HCT116 (cell line): ENCODE results near the gene PCDH9. TPM values are rescaled to one million over a fixed set of nuclear protein-coding genes. Genes with fewer than 3 reads are reported as not detected.

Experiments used
- ATAC-seq: fragments of 200-7000 bp; cut with Tn5 transposase; 2 replicates; pipeline ENCODE4 v1.9.1; 2020; ENCODE audit warnings: mild to moderate bottlenecking, moderate library complexity
- BruUV-seq: library from RNA; stranded (reverse); fragments of 400-500 nt; replicated peaks from 2 replicates; lab custom pipeline; 2021; lab: Mats Ljungman, UMichigan
- CTCF ChIA-PET: fragments of 300-600 bp; sonication (Branson Sonifier 250); formaldehyde crosslinking; loops from one replicate; lab custom pipeline; 2021; ENCODE audit warnings: antibody characterized with exemption; lab: Charles Lee
- POLR2A ChIA-PET: fragments of 300-600, 350-600 bp; sonication (Branson Sonifier 250); formaldehyde crosslinking; loops from one replicate; lab custom pipeline; 2021; ENCODE audit warnings: antibody characterized with exemption; lab: Charles Lee
- RAD21 ChIA-PET, 2 experiments: fragments of 300-600 bp; sonication (Branson Sonifier 250); formaldehyde crosslinking; loops; one replicate each; lab custom pipeline; 2023; ENCODE audit warnings: low total read pairs in 2 of 2; ENCODE audit not compliant: uncharacterized antibody in 2 of 2, unreplicated experiment in 2 of 2, low non-redundant PET in 1 of 2; lab: Charles Lee
- DNase-seq: peaks from one replicate; pipeline ENCODE4 v3.0.0-alpha.2; 2010; ENCODE audit warnings: low read depth, low spot score
- H2AFZ ChIP-seq: fragments of 200-600 bp; shearing (Covaris generic), sonication (generic); 2 replicates; pipeline ENCODE4 v1.6.1; 2017; ENCODE audit warnings: low read depth, mixed run types, mixed read lengths, antibody characterized with exemption, low read length; ENCODE audit not compliant: poor library complexity, severe bottlenecking
- H3K27ac ChIP-seq: 2 replicates; pipeline ENCODE4 v1.5.1; 2012; ENCODE audit warnings: low read depth, low read length
- H3K27me3 ChIP-seq: fragments of 200-600 bp; sonication (generic); 2 replicates; pipeline ENCODE4 v1.6.1; 2016; ENCODE audit warnings: mixed run types, low read length, mixed read lengths; ENCODE audit not compliant: insufficient read depth
- H3K36me3 ChIP-seq, 2 experiments: fragments of 200-500 bp in 1 of 2; fragments of 200-600 bp in 1 of 2; sonication (Bioruptor generic) in 1 of 2; sonication (generic) in 1 of 2; 2 replicates each; pipeline versions ENCODE4 v1.5.1 to v1.6.1; 2014 to 2016; ENCODE audit warnings: low read length in 2 of 2, inconsistent platforms in 1 of 2, mixed read lengths in 1 of 2, mixed run types in 1 of 2; ENCODE audit not compliant: insufficient read depth in 2 of 2, control insufficient read depth in 1 of 2
- H3K4me1 ChIP-seq, 2 experiments: fragments of 200-600 bp in 1 of 2; sonication (generic) in 1 of 2; 2 replicates each; pipeline versions ENCODE4 v1.5.1 to v1.6.1; 2012 to 2017; ENCODE audit warnings: low read length in 2 of 2, inconsistent platforms in 1 of 2, mild to moderate bottlenecking in 1 of 2, mixed read lengths in 1 of 2, mixed run types in 1 of 2, moderate library complexity in 1 of 2; ENCODE audit not compliant: insufficient read depth in 2 of 2, control insufficient read depth in 1 of 2
- H3K4me2 ChIP-seq: fragments of 200-600 bp; sonication (generic); 2 replicates; pipeline ENCODE4 v1.6.1; 2017; ENCODE audit warnings: mixed run types, low read length, mixed read lengths
- H3K4me3 ChIP-seq, 2 experiments: fragments of 200-600 bp in 1 of 2; sonication (generic) in 1 of 2; replicated peaks in 1 of 2; 2 replicates each; pipeline ENCODE4 v1.5.1; 2011 to 2016; ENCODE audit warnings: low read length in 2 of 2, control low read depth in 1 of 2, low read depth in 1 of 2, mild to moderate bottlenecking in 1 of 2, mixed read lengths in 1 of 2, mixed run types in 1 of 2
- H3K79me2 ChIP-seq: fragments of 200-600 bp; sonication (generic); 2 replicates; pipeline ENCODE4 v1.6.1; 2017; ENCODE audit warnings: mild to moderate bottlenecking, mixed run types, low read length, moderate library complexity, mixed read lengths; ENCODE audit not compliant: insufficient read depth
- H3K9ac ChIP-seq: fragments of 200-600 bp; sonication (generic); 2 replicates; pipeline ENCODE4 v1.6.1; 2016; ENCODE audit warnings: low read length, mixed read lengths
- H3K9me2 ChIP-seq: fragments of 200-600 bp; sonication (generic), shearing (Covaris generic); 2 replicates; pipeline ENCODE4 v1.6.1; 2017; ENCODE audit warnings: mixed run types, mild to moderate bottlenecking, moderate library complexity; ENCODE audit not compliant: insufficient read depth
- H3K9me3 ChIP-seq, 2 experiments: fragments of 200-500 bp in 1 of 2; fragments of 200-600 bp in 1 of 2; sonication (Bioruptor generic) in 1 of 2; sonication (generic) in 1 of 2; 2 replicates each; pipeline ENCODE4 v1.6.1; 2014 to 2017; ENCODE audit warnings: low read length in 2 of 2, mixed read lengths in 2 of 2, inconsistent platforms in 1 of 2, low read depth in 1 of 2, mild to moderate bottlenecking in 1 of 2, mixed run types in 1 of 2, moderate library complexity in 1 of 2; ENCODE audit not compliant: control insufficient read depth in 1 of 2, insufficient read depth in 1 of 2
- H4K20me1 ChIP-seq: fragments of 200-600 bp; sonication (generic), shearing (Covaris generic); 2 replicates; pipeline ENCODE4 v1.6.1; 2017; ENCODE audit warnings: mixed run types, mild to moderate bottlenecking, moderate library complexity; ENCODE audit not compliant: insufficient read depth
- CBX3 ChIP-seq: IDR thresholded peaks from 2 replicates; pipeline ENCODE4 v1.6.1; 2012; ENCODE audit warnings: low read depth
- CEBPB ChIP-seq: IDR thresholded peaks from 2 replicates; pipeline ENCODE4 v1.6.1; 2012; ENCODE audit warnings: low read depth
- EGR1 ChIP-seq: IDR thresholded peaks from 2 replicates; pipeline ENCODE4 v1.6.1; 2012; ENCODE audit warnings: low read depth
- ELF1 ChIP-seq: IDR thresholded peaks from 2 replicates; pipeline ENCODE4 v1.6.1; 2012; ENCODE audit warnings: low read depth, borderline replicate concordance
- EZH2 ChIP-seq: fragments of 200-600 bp; sonication (generic); IDR thresholded peaks from 2 replicates; pipeline ENCODE4 v1.6.1; 2017; ENCODE audit warnings: antibody characterized with exemption, mixed run types
- EZH2phosphoT487 ChIP-seq: fragments of 200-600 bp; IDR thresholded peaks from 2 replicates; pipeline ENCODE4 v1.6.1; 2018; ENCODE audit warnings: antibody characterized with exemption, borderline replicate concordance
- FOSL1 ChIP-seq: IDR thresholded peaks from 2 replicates; pipeline ENCODE4 v1.6.1; 2012; ENCODE audit warnings: low read depth
- JUND ChIP-seq: IDR thresholded peaks from 2 replicates; pipeline ENCODE4 v1.6.1; 2012
- POLR2A ChIP-seq: IDR thresholded peaks from 2 replicates; pipeline ENCODE4 v1.7.0; 2011; ENCODE audit warnings: borderline replicate concordance; ENCODE audit not compliant: insufficient read depth, insufficient read length; ENCODE audit errors: extremely low read depth
- POLR2AphosphoS5 ChIP-seq: IDR thresholded peaks from 2 replicates; pipeline ENCODE4 v1.6.1; 2011; ENCODE audit warnings: mild to moderate bottlenecking, low read depth, low read length, moderate library complexity
- RAD21 ChIP-seq: IDR thresholded peaks from 2 replicates; pipeline ENCODE4 v1.6.1; 2012; ENCODE audit warnings: low read depth, mild to moderate bottlenecking
- SP1 ChIP-seq: IDR thresholded peaks from 2 replicates; pipeline ENCODE4 v1.6.1; 2012; ENCODE audit warnings: low read depth
- TCF7L2 ChIP-seq: IDR thresholded peaks from 2 replicates; pipeline ENCODE4 v1.7.0; 2011; ENCODE audit warnings: borderline replicate concordance, inconsistent platforms; ENCODE audit not compliant: insufficient read depth, insufficient read length; ENCODE audit errors: extremely low read depth
- ZFX ChIP-seq: fragments of 450-650 bp; IDR thresholded peaks from 2 replicates; pipeline ENCODE4 v1.6.1; 2017
- ZNF274 ChIP-seq: fragments of 200-500 bp; sonication (Bioruptor generic); IDR thresholded peaks from 2 replicates; pipeline ENCODE4 v1.6.1; 2014; ENCODE audit warnings: mild to moderate bottlenecking, low read depth, low read length, inconsistent platforms
- intact Hi-C: fragments of 100-400 bp; cut with micrococcal nuclease; formaldehyde crosslinking; loops from 2 replicates; pipeline ENCODE4 v1.10.0; 2022
- total RNA-seq: library from RNA; stranded (reverse); gene quantifications from one replicate; pipeline ENCODE4 v1.2.1, GENCODE V29; 2021; ENCODE audit not compliant: unreplicated experiment
- TF ChIP-seq, protein P1 (sequence below): IDR thresholded peaks from 2 replicates; pipeline ENCODE4 v1.6.1; 2012
- TF ChIP-seq, protein P2 (sequence below): IDR thresholded peaks from 2 replicates; pipeline ENCODE4 v1.6.1; 2012
- TF ChIP-seq, protein P3 (sequence below): IDR thresholded peaks from 2 replicates; pipeline ENCODE4 v1.6.1; 2012; ENCODE audit warnings: low read depth
- TF ChIP-seq, protein P4 (sequence below): IDR thresholded peaks from 2 replicates; pipeline ENCODE4 v1.6.1; 2011; ENCODE audit warnings: mild to moderate bottlenecking, low read length, moderate library complexity; ENCODE audit not compliant: insufficient replicate concordance; ENCODE audit errors: extremely low read depth
- TF ChIP-seq, protein P5 (sequence below), 3 experiments: fragments of 200-600 bp in 1 of 3; sonication (generic) in 1 of 3; IDR thresholded peaks in 2 of 3; conservative IDR thresholded peaks in 1 of 3; 2 replicates each; pipeline ENCODE4 v1.5.1; 2012 to 2017; ENCODE audit warnings: low read depth in 2 of 3, low read length in 2 of 3, antibody characterized with exemption in 1 of 3, borderline replicate concordance in 1 of 3, control low read depth in 1 of 3, mild to moderate bottlenecking in 1 of 3, mixed read lengths in 1 of 3, mixed run types in 1 of 3, moderate library complexity in 1 of 3; ENCODE audit not compliant: insufficient read depth in 1 of 3

Gene PCDH9
- total RNA-seq, 1 experiment from 2014 or later, result 0.02 TPM

DNA sequence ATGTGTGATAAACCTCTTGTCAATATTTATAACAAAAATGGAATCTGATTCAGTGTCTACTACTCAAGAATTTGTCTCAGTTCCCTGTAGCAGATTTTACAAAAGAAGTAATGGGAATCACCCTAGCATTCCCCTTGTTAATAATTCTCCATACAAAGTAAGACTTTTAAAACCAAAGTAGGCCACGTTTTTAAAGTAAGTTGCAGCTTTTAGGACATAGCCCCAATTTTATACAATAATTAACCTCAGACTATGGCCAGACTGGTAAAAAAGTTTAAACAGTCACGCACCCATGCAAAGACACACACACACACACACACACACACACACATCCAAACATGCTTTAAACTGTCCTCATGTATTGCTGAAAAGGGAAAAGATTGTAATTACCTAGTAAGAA lies 589.9 kb downstream of the PCDH9 start:
- CTCF ChIA-PET, result no interaction called here

More for the DNA sequence above, 589.9 kb downstream of the PCDH9 start:
- Histone ChIP-seq H3K27ac (no peak overlapping the region), H3K4me2 (no peak overlapping the region), H3K79me2 (no peaks in the 10 kb centered on the region), H3K9ac (no peak overlapping the region)
- BruUV-seq, result no TSS peak
- no peak for DNase-seq
- no peak for TF ChIP-seq CBX3
- TF ChIP-seq, protein P1, sequence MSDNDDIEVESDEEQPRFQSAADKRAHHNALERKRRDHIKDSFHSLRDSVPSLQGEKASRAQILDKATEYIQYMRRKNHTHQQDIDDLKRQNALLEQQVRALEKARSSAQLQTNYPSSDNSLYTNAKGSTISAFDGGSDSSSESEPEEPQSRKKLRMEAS, result no peak
- no peak for TF ChIP-seq RAD21
- no peak for TF ChIP-seq CEBPB
- TF ChIP-seq, protein P2, sequence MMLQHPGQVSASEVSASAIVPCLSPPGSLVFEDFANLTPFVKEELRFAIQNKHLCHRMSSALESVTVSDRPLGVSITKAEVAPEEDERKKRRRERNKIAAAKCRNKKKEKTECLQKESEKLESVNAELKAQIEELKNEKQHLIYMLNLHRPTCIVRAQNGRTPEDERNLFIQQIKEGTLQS, result no peak
- TF ChIP-seq POLR2A, result no peak
- TF ChIP-seq EGR1, result no peak
- TF ChIP-seq POLR2AphosphoS5, result no peak
- no peak for TF ChIP-seq ZNF274
- no peak for TF ChIP-seq ELF1
- no peak for TF ChIP-seq ZFX
- TF ChIP-seq EZH2, result no peak
- no peak for TF ChIP-seq TCF7L2
- TF ChIP-seq, protein P3, sequence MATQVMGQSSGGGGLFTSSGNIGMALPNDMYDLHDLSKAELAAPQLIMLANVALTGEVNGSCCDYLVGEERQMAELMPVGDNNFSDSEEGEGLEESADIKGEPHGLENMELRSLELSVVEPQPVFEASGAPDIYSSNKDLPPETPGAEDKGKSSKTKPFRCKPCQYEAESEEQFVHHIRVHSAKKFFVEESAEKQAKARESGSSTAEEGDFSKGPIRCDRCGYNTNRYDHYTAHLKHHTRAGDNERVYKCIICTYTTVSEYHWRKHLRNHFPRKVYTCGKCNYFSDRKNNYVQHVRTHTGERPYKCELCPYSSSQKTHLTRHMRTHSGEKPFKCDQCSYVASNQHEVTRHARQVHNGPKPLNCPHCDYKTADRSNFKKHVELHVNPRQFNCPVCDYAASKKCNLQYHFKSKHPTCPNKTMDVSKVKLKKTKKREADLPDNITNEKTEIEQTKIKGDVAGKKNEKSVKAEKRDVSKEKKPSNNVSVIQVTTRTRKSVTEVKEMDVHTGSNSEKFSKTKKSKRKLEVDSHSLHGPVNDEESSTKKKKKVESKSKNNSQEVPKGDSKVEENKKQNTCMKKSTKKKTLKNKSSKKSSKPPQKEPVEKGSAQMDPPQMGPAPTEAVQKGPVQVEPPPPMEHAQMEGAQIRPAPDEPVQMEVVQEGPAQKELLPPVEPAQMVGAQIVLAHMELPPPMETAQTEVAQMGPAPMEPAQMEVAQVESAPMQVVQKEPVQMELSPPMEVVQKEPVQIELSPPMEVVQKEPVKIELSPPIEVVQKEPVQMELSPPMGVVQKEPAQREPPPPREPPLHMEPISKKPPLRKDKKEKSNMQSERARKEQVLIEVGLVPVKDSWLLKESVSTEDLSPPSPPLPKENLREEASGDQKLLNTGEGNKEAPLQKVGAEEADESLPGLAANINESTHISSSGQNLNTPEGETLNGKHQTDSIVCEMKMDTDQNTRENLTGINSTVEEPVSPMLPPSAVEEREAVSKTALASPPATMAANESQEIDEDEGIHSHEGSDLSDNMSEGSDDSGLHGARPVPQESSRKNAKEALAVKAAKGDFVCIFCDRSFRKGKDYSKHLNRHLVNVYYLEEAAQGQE, result no peak
- TF ChIP-seq EZH2phosphoT487, result no peak
- no peak for TF ChIP-seq SP1
- no peak for TF ChIP-seq FOSL1
- TF ChIP-seq JUND, result no peak
- TF ChIP-seq, protein P4, sequence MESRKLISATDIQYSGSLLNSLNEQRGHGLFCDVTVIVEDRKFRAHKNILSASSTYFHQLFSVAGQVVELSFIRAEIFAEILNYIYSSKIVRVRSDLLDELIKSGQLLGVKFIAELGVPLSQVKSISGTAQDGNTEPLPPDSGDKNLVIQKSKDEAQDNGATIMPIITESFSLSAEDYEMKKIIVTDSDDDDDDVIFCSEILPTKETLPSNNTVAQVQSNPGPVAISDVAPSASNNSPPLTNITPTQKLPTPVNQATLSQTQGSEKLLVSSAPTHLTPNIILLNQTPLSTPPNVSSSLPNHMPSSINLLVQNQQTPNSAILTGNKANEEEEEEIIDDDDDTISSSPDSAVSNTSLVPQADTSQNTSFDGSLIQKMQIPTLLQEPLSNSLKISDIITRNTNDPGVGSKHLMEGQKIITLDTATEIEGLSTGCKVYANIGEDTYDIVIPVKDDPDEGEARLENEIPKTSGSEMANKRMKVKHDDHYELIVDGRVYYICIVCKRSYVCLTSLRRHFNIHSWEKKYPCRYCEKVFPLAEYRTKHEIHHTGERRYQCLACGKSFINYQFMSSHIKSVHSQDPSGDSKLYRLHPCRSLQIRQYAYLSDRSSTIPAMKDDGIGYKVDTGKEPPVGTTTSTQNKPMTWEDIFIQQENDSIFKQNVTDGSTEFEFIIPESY, result no peak
- TF ChIP-seq, protein P5, sequence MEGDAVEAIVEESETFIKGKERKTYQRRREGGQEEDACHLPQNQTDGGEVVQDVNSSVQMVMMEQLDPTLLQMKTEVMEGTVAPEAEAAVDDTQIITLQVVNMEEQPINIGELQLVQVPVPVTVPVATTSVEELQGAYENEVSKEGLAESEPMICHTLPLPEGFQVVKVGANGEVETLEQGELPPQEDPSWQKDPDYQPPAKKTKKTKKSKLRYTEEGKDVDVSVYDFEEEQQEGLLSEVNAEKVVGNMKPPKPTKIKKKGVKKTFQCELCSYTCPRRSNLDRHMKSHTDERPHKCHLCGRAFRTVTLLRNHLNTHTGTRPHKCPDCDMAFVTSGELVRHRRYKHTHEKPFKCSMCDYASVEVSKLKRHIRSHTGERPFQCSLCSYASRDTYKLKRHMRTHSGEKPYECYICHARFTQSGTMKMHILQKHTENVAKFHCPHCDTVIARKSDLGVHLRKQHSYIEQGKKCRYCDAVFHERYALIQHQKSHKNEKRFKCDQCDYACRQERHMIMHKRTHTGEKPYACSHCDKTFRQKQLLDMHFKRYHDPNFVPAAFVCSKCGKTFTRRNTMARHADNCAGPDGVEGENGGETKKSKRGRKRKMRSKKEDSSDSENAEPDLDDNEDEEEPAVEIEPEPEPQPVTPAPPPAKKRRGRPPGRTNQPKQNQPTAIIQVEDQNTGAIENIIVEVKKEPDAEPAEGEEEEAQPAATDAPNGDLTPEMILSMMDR (IDR thresholded peaks at IDR 0.05 in 2 of 3, conservative IDR thresholded peaks at IDR 0.05 in 1 of 3; ENCODE audit: borderline replicate concordance in 1 of 3, insufficient read depth in 1 of 3, low read depth in 2 of 3, low read length in 2 of 3), result no peak
- TF ChIP-seq, all 23 proteins: peak for 0
- Histone ChIP-seq H3K9me3 (no peaks in the 10 kb centered on the region), H3K36me3 (no peaks in the 10 kb centered on the region), H3K4me1 (peaks cover 0 to 5% of the 10 kb centered on the region in 2 experiments; a peak in 2 of 4 replicates), H3K9me2 (no peaks in the 10 kb centered on the region), H2AFZ (no peak overlapping the region), H3K4me3 (no peak overlapping the region), H3K27me3 (no peaks in the 10 kb centered on the region), H4K20me1 (no peaks in the 10 kb centered on the region)
- no peak for ATAC-seq
- intact Hi-C loops, result no loop called here
- ChIA-PET RAD21 (no interaction called here), POLR2A (no interaction called here)
